NT2/D1 (cell line): ENCODE data around the gene TMEM38A.

Experiments used
- SUZ12 ChIP-seq: IDR thresholded peaks from 2 replicates; pipeline ENCODE4 v1.6.1; 2011; ENCODE audit not compliant: insufficient read length, insufficient read depth; ENCODE audit errors: extremely low read depth
- YY1 ChIP-seq: IDR thresholded peaks from 2 replicates; pipeline ENCODE4 v1.6.1; 2011; ENCODE audit not compliant: insufficient read length, insufficient read depth
- ZNF274 ChIP-seq: IDR thresholded peaks from 2 replicates; pipeline ENCODE4 v1.6.1; 2011; ENCODE audit warnings: mild to moderate bottlenecking, low read depth, low read length

DNA sequence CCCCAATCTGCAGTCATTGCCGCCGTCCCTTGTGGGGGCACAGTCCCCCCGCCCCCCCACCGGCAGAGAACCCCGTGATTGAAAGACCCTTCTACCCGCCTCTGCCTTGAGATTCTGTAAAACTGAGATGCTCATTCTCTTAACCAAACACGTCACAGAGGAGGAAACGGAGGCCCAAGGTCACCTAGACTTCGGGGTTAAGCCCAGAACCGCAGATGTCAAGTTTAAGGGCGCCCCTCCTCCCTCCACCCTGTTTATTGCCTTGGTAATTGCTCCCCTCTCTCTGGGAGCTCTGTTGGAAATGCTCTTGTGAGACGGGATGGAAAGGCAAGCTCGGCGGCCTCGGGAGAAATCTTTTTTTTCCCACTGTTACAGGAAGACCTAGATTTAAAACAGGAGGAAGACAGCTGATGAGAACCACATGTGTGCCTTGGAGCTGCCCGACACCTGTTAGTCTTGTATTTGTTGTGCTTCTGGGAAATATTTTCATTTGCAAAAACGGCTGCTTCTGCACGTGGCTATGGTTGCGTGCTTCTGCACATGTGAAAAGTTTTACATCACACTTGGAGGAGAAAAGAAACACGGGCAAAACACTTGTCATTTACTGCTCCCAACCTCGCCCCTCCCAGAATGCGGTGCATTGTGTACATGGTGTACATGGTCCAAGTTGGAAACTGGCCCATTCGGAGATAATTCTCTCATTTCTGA is 31.8 kb upstream of the TMEM38A start:
- TF ChIP-seq YY1 (no peak), ZNF274 (no peak), SUZ12 (no peak)
